Fibroblast of skin of right biceps (primary cell): ENCODE data around the gene KANSL3.
A peak's percentile ranks its signal among the peaks of the same experiment; 100 is the strongest.
"Not testable (repeated sequence)": the region's sequence is repeated elsewhere in the genome, so short reads cannot be mapped to it uniquely, and the experiment has no call there.

ENCODE experiments used
- DNase-seq: peaks from one replicate; pipeline ENCODE4 v3.0.0-alpha.2; 2013

Gene KANSL3

GRCh38 chr2:96555146-96555610 is 82.9 kb downstream of the KANSL3 start:
- no peak for DNase-seq

GRCh38 chr2:96554293-96555145 is 83.6 kb downstream of the KANSL3 start:
- peak; percentile 45 for DNase-seq

- DNase-seq, result not testable (repeated sequence)
Observed at GRCh38 chr2:96553957-96554292, 84.2 kb downstream of the KANSL3 start.

GRCh38 chr2:96553176-96553956 is 84.7 kb downstream of the KANSL3 start:
- DNase-seq, result no peak

GRCh38 chr2:96552315-96553175 is 85.6 kb downstream of the KANSL3 start:
- DNase-seq, result no peak

GRCh38 chr2:96551605-96552314 is 86.4 kb downstream of the KANSL3 start:
- DNase-seq, result no peak

- no peak for DNase-seq
Observed at GRCh38 chr2:96550787-96551604, 87.1 kb downstream of the KANSL3 start.

- DNase-seq, result no peak
Observed at GRCh38 chr2:96549967-96550786, 87.9 kb downstream of the KANSL3 start.

GRCh38 chr2:96549466-96549785 is 88.7 kb downstream of the KANSL3 start:
- DNase-seq, result no peak

GRCh38 chr2:96548558-96549465 is 89.3 kb downstream of the KANSL3 start:
- no peak for DNase-seq

GRCh38 chr2:96547731-96548171 is 90.4 kb downstream of the KANSL3 start:
- DNase-seq, result peak; percentile 66

- DNase-seq, result no peak
Observed at GRCh38 chr2:96547203-96547641, 90.9 kb downstream of the KANSL3 start.

- no peak for DNase-seq
Observed at GRCh38 chr2:96546797-96547196, 91.3 kb downstream of the KANSL3 start.

GRCh38 chr2:96546321-96546720 is 91.8 kb downstream of the KANSL3 start:
- no peak for DNase-seq
